GM10248 (cell line): Measurements from ENCODE around the gene PDE6H.

ENCODE experiments used
- CTCF ChIA-PET: fragments of 300-600 bp; sonication (Branson Sonifier 250); formaldehyde crosslinking; extraction: SDS; loops from one replicate; lab custom pipeline; 2021; ENCODE audit warnings: antibody characterized with exemption; lab: Yijun Ruan, JAX
- POLR2A ChIA-PET: fragments of 350-650 bp; sonication (Branson Sonifier 250); formaldehyde crosslinking; extraction: SDS; loops from one replicate; lab custom pipeline; 2020; ENCODE audit warnings: antibody characterized with exemption; lab: Yijun Ruan, JAX
- DNase-seq: peaks from one replicate; pipeline ENCODE4 v3.0.0; 2012; ENCODE audit errors: extremely low spot score
- CTCF ChIP-seq: IDR thresholded peaks from 2 replicates; pipeline ENCODE4 v1.5.1; 2012; ENCODE audit warnings: mild to moderate bottlenecking, low read depth; ENCODE audit errors: extremely low read depth, missing control alignments, control extremely low read depth

Gene PDE6H

GRCh38 chr12:14959126-14959440 is 13.8 kb upstream of the PDE6H start:
- CTCF ChIA-PET = interaction anchor here (0.7 to 1.3 kb wide), 3 partner anchors 11 to 22 kb away, joined by 3 to 6 read pairs (median 3); no protein-coding TSS in a partner anchor
- POLR2A ChIA-PET = interaction anchor here (1.8 kb wide), 1 partner anchor 189 kb away, joined by 8 read pairs; a partner anchor contains a TSS
- no peak for TF ChIP-seq CTCF
- DNase-seq = no peak

GRCh38 chr12:14959463-14959862 is 13.4 kb upstream of the PDE6H start:
- no peak for DNase-seq
- CTCF ChIA-PET = interaction anchor here (0.7 to 1.3 kb wide), 3 partner anchors 11 to 21 kb away, joined by 3 to 6 read pairs (median 3); no protein-coding TSS in a partner anchor
- POLR2A ChIA-PET = interaction anchor here (1.8 kb wide), 1 partner anchor 189 kb away, joined by 8 read pairs; a partner anchor contains a TSS
- no peak for TF ChIP-seq CTCF

- TF ChIP-seq CTCF = no peak
- ChIA-PET CTCF (interaction anchor here (0.7 to 1.3 kb wide), 2 partner anchors 15 to 21 kb away, joined by 3 read pairs; no protein-coding TSS in a partner anchor), POLR2A (no interaction called here)
- DNase-seq = no peak
Observed at GRCh38 chr12:14959916-14960496, 12.8 kb upstream of the PDE6H start.

GRCh38 chr12:14960548-14961465 is 12.0 kb upstream of the PDE6H start:
- CTCF ChIA-PET = interaction anchor here (1.1 to 1.7 kb wide), 2 partner anchors 9 to 36 kb away, joined by 4 to 5 read pairs; no protein-coding TSS in a partner anchor
- POLR2A ChIA-PET = no interaction called here
- no peak for TF ChIP-seq CTCF
- no peak for DNase-seq

- peak; percentile 45 for DNase-seq
- no peak for TF ChIP-seq CTCF
- POLR2A ChIA-PET = no interaction called here
- CTCF ChIA-PET = interaction anchor here (1.1 to 1.7 kb wide), 2 partner anchors 10 to 35 kb away, joined by 4 to 5 read pairs; no protein-coding TSS in a partner anchor
Observed at GRCh38 chr12:14961466-14962152, 11.2 kb upstream of the PDE6H start, which contains the start of gene ARHGDIB. Gene ARHGDIB, minus strand, starts transcription at chr12:14961601. Its CDS starts 10,889 bp downstream, at chr12:14950712.

- DNase-seq = no peak
- TF ChIP-seq CTCF = no peak
- ChIA-PET POLR2A (no interaction called here), CTCF (interaction anchor here (1.1 to 1.7 kb wide), 2 partner anchors 11 to 34 kb away, joined by 4 to 5 read pairs; no protein-coding TSS in a partner anchor)
Observed at GRCh38 chr12:14962153-14962539, 10.7 kb upstream of the PDE6H start.
